Stimulated activated naive CD4-positive, alpha-beta T cell treated with Interleukin-2 at 50 U/mL for 16 hours (primary cell): Measurements from ENCODE around the gene APBB1.

Experiments
- DNase-seq: peaks from one replicate; lab custom pipeline; 2025; lab: John Stamatoyannopoulos, UW

APBB1 gene

GRCh38 chr11:6419009-6419631, at the start of gene APBB1:
Gene APBB1, minus strand, starts transcription at chr11:6419094. Its CDS starts 7,747 bp downstream, at chr11:6411347.
- peak; percentile 57 for DNase-seq

- no peak for DNase-seq
Observed at GRCh38 chr11:6459099-6459450, 40.2 kb upstream of the APBB1 start.

- no peak for DNase-seq
Observed at GRCh38 chr11:6458352-6459098, 39.6 kb upstream of the APBB1 start.

- DNase-seq, result no peak
Observed at GRCh38 chr11:6457581-6458320, 38.9 kb upstream of the APBB1 start.

GRCh38 chr11:6456361-6457073, 37.6 kb upstream of the APBB1 start:
- DNase-seq, result no peak

- DNase-seq, result no peak
Observed at GRCh38 chr11:6455070-6455469, 36.2 kb upstream of the APBB1 start.

GRCh38 chr11:6453152-6453551, 34.3 kb upstream of the APBB1 start:
- no peak for DNase-seq

GRCh38 chr11:6452219-6452618, 33.3 kb upstream of the APBB1 start:
- no peak for DNase-seq

GRCh38 chr11:6448574-6448973, 29.7 kb upstream of the APBB1 start:
- DNase-seq, result no peak

GRCh38 chr11:6443269-6444003, 24.5 kb upstream of the APBB1 start:
- peak; percentile 39 for DNase-seq

- no peak for DNase-seq
Observed at GRCh38 chr11:6442441-6442840, 23.5 kb upstream of the APBB1 start.

- no peak for DNase-seq
Observed at GRCh38 chr11:6440906-6441358, 22.0 kb upstream of the APBB1 start, which contains the start of gene HPX. Gene HPX, minus strand, starts transcription at chr11:6440987. Its CDS starts 24 bp downstream, at chr11:6440963.

- DNase-seq, result no peak
Observed at GRCh38 chr11:6438979-6439571, 20.2 kb upstream of the APBB1 start.

GRCh38 chr11:6437993-6438392, 19.1 kb upstream of the APBB1 start:
- no peak for DNase-seq

GRCh38 chr11:6437423-6437822, 18.5 kb upstream of the APBB1 start:
- DNase-seq, result no peak

GRCh38 chr11:6433998-6434660, 15.2 kb upstream of the APBB1 start:
- DNase-seq, result no peak

- no peak for DNase-seq
Observed at GRCh38 chr11:6431861-6432260, 13.0 kb upstream of the APBB1 start.

- DNase-seq, result no peak
Observed at GRCh38 chr11:6427516-6427915, 8.6 kb upstream of the APBB1 start.

- no peak for DNase-seq
Observed at GRCh38 chr11:6420677-6421076, 1.8 kb upstream of the APBB1 start.

- DNase-seq, result no peak
Observed at GRCh38 chr11:6418557-6419008, 311 bp downstream of the APBB1 start.
